GM19395 (cell line): ENCODE measurements around the gene GPR183.

ENCODE experiments used
- ATAC-seq: cut with Tn5 transposase; IDR thresholded peaks from one replicate; pipeline ENCODE4 v1.9.1; 2021; ENCODE audit warnings: mild to moderate bottlenecking, moderate library complexity; ENCODE audit not compliant: unreplicated experiment

The GPR183 gene

DNA sequence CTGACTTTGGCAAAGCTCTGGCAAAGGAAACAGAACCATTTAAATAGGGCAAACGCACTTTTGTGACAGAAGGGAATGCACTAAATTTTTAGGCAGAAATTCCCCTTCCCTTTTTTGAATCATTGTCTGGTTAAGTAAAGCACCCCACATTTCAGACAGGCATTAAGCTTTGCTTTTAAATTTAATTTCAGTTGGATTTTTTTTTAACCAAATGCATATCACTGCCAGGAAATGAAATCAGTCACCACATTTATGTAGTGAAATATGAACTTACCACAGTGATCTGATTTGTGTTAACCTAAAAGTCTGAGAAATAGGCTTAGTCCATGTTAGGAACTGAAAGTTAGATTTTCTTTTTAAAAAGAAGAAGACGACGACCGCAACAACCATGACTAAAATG is 10.8 kb downstream of the GPR183 start:
- ATAC-seq = no peak

- no peak for ATAC-seq
Observed at GRCh38 chr13:99295488-99296252, 11.5 kb downstream of the GPR183 start.

DNA sequence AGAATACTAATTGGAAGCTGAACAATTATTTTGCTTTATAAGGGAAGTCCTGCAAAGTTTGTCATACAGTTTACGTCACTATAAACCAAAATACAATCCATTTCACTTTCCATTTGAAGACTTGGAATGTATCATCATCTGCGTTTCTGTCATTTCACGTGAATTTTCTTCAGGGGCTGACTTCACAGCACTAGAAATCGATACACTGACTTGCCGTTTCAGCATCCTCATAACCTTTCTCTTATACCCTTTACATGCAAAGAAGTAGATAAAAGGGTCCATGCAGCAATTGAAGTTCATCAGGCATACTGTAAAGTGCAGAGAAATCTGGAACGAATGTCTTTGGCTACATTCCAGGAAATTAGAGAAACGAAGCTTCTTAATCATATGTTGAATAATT is 12.2 kb downstream of the GPR183 start:
- ATAC-seq = no peak

DNA sequence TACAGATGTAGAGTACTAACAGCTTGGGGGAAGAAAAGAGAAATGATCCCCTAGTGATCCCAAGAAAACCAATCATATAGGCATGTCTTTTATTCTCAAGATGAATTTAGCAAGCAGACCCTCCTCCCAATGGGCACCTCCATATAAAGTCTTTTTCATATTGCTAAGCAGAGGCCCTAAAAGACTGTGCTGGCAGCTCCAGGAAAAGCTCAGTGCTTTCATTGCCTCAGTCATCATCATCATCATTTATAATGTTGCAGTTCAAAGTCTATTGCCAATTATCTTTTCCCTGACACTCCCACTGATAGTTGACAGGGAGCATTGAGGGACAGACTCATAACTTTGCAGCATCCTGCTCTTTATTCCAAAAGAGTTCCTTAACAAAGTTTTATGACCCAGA is 13.0 kb downstream of the GPR183 start:
- ATAC-seq = no peak

DNA sequence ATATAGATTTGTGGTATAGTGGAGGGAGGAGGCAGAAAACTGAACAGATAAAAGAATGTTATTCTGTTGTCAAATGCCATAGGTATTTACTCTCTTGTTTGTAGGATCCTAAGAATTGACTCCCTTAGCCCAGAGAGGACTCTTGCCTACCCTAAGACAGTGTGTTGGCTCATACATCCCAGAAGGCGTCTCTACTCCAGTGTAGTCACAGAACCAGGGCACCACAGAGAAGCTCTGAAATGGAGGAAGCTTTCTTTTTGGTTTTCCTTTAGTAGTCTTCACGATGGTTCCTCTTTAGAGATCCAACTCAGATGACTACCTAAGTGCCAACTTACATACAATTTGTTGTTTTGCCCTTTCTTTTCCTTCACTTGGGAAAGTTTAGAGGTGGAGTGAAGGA is 14.0 kb downstream of the GPR183 start:
- ATAC-seq = no peak

GRCh38 chr13:99290894-99291293 is 16.3 kb downstream of the GPR183 start:
- ATAC-seq = no peak

DNA sequence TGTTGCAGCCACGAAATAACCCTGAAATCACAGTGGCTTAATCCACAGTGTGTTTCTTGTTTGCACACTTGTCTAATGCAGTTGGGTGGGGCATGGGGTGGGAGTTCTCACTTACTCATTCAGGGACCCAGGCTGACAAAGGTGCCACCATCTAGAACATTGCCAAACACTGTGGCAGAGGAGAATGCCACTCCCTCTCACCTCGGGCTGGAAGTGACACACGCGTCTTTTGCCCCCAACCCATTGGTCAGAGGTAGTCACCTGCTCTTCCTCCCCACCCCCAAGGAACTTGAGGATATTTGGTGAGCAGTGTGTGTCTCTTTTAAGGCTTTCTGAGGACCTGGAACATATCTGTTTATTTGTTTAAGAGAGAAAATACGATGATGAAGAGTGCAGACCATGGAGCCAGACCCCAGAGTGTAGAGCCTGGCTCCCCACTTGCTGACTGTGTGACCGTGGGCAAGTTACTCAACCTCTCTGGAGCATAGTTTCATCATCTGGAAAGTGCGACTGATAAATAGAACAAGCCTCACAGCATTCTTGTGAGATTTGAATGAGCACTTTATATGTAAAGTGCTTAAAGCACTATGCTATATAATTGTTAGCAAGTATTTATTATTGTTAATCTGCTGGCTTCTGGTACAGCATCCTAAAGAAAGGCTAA is 17.4 kb downstream of the GPR183 start:
- no peak for ATAC-seq

DNA sequence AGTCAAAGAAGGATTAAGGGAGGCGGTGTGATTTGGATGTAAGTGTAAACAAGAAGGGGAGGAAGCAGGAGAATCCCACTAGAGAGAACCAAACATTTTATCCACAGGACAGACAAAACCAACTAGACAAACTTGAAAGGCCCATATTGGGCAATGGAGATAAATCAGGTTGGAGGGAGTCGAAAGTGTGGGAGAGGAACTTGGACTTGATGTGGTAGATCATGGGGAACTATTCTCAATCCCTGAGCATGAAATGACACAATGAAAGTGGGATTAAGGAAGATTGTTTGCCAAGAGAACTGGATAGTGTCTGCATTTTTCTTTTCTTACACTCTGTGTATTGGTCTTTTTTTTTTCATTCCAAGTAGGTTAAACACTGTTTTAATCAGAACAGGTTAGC is 17.9 kb downstream of the GPR183 start:
- ATAC-seq = no peak

GRCh38 chr13:99288089-99288488 is 19.1 kb downstream of the GPR183 start:
- peak; percentile 94 for ATAC-seq

DNA sequence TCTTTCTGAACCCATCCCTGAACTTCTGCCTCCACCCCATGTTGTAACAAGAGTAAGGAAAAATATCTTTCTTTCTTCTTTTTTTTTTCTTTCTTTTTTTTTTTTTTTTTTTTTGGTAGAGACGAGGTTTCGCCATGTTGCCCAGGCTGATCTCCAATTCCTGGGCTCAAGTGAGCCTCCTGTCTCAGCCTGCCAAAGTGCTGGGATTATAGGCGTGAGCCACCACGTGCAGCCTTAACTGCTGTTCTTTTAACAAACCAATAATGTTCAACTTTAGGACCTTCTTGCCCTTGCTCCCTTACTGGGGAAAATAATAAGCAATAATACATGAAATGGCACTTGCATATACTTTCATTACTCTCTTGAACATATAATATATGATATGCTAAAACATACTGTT is 19.6 kb downstream of the GPR183 start:
- ATAC-seq = peak; percentile 10

- no peak for ATAC-seq
Observed at GRCh38 chr13:99285432-99286182, 21.6 kb downstream of the GPR183 start.

DNA sequence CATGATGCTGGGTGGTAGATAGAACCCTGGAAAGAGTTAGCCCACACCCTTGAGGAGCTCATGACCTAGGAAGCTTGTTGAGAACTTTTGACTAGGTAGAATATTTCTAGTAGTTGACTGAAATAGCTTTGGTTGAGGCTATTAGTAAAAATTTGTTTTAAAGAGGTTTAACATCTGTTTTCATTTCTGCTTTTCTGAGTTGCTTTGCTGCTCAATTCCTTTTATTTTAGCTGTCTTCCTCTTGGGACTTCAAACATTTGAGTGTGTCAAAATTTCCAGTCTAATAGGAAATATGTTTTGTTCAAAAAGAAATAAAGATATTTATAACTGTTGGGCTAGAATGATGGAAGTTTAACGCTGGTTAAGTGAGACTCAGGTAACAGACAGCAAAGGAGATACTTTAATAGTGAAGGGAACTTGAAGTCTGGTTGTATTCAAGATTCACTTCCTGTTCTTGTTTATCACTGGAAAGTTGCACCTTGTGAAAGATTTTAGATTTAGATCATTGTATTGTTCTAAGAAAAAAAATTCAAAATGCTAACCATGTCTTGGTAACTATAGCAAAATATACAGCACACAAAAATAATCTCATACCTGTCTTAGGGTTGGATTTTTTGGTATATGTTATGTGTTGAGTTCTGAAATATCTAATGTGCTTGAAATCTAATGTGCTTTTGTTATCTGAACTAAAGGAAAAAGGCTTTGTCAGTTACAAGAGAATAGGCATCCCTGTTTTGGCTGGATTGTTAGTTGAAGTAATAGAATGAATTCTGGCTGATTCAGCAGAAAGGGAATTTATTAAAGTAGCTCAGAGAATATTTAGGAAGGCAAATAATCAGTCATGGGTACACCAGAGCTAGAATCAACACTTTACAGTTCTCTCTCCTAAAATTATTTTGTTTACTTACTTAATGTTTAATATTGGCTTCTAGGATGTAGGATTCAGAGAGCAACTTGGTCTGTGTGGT is 24.7 kb downstream of the GPR183 start:
- ATAC-seq = peak; percentile 72

GRCh38 chr13:99281811-99282263 is 25.4 kb downstream of the GPR183 start:
- peak; percentile 67 for ATAC-seq

GRCh38 chr13:99280166-99280565 is 27.0 kb downstream of the GPR183 start:
- no peak for ATAC-seq

DNA sequence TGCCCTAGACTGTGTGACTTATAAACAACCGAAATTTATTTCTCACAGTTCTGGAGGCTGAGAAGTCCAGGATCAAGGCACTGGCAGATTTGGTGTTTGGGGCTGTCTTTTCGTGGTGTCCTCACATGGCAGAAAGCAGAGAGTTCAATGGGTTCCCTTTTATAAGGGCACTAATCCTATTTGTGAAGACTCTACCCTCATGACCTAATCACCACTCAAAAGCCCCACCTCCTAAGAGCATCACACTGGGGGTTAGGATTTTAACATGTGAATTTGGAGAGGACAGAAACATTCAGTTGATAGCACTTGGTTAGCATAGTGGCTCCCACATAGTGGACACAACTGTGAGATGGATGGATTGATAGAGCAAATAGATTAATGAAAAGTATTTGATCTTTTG is 27.6 kb downstream of the GPR183 start:
- ATAC-seq = no peak

DNA sequence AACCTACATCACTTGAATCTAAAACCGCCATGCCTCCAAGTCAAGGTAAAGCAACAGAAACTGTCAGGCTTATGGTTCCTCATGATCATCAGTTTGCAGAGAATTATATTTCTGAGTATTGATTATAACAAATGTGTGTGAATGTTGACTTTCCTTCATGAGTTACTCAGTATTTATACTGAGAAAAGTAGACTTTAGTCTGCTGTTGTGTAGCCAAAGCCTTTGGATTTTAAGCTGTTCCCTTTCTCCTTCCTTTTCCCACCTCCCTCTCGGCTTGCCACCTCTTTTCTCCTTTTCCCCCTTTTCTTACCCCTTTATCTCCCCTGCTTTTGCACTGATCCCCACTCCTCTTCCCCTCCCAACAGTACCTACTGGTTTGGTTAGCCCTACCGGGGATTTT is 28.4 kb downstream of the GPR183 start:
- no peak for ATAC-seq

DNA sequence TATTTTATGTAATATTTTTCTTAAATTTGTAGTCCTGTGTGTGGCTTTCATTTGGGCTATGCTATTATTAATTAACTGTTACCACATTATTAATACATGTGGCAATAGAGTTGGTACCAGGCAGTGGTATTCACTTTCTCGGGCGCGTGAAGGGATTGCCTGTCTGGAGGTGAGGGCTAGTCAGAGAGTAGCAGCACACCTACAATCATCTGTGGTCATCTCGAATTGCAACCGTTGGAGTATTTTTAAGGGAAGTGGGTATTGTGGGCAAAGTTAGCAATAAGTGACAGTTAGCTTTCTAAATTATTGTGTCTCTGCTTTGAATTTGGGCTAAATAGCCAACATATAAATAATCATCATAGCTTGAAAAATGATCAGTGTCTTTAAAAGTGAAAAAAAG is 29.0 kb downstream of the GPR183 start:
- ATAC-seq = no peak

GRCh38 chr13:99277629-99278028 is 29.6 kb downstream of the GPR183 start:
- no peak for ATAC-seq

DNA sequence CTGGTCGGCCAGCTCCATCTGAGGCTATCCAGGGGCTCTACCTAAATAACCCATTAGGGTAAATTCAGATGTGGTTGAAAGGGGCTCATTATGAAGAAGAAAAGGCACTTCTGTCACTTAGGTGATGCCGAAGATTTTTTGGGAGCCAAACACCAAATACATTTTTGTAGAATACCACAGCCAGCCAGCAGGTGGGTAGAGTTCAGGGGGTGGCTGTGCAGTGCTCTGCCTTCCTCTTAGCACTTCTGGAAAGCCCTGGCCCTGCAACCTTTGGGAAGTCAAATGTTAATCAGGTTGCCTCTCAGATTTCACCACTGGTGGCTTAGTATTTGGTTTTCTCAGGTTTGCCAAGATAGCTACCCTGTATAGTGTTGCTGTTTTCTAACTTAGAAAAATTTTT is 30.5 kb downstream of the GPR183 start:
- no peak for ATAC-seq

DNA sequence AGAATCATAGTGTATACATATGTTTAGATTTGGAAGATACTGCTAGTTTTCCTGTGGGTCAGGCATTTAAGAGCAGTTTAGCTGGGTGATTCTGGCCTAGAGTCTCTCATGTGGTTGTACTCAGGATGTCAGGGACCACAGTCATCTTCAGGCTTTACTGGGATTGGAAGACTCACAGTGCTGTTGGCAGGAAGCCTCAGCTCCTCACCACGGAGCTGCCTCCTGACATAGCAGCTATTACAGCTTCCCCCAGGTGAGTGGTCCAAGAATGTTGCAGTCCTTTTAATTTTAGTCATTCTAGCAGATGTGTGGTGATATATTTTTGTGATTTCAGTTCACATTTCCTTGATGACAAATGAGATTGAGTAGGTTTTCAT is 32.1 kb downstream of the GPR183 start:
- no peak for ATAC-seq

DNA sequence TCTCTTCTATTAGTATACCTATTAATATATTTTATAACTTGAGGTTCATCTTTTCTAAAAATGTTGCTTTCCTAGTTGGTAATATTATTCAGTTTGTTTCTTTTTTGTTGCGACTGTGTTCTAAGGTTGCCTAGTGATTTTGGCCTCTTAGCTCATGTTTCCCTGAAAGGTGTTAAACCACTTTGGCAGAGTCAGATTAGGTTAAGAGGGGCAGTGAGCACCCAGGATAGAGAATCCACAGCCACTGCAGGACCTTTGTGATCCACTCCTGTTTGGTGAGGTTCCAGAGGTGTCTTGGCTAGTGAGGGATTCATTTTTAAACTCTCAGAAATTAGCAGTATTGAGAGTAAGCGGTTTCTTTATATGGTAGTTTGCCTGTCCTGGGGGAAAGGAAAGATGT is 34.1 kb downstream of the GPR183 start:
- ATAC-seq = no peak
